ENCODE results near the gene ZNF791. TPM values are rescaled to one million over a fixed set of nuclear protein-coding genes. Genes with fewer than 3 reads are reported as not detected.
A peak's percentile ranks its signal among the peaks of the same experiment; 100 is the strongest.
"Not testable (repeated sequence)": the region's sequence is repeated elsewhere in the genome, so short reads cannot be mapped to it uniquely, and the experiment has no call there.

Gene ZNF791
- total RNA-seq (10 to 100 TPM; 20.7 to 33.4 TPM), polyA plus RNA-seq (10 to 100 TPM in 1 of 2 donors, 1 to 10 TPM in 1; 5.5 to 10.1 TPM)
- long read RNA-seq, donor 1, full-length matches to known transcripts = 6 of 2,702 reads
- long read RNA-seq, donor 1, partial matches to known transcripts = 2,696 of 2,702 reads
- long read RNA-seq, donor 1, other reads (novel, unspliced or antisense) = 0 of 2,702 reads
- long read RNA-seq, donor 2, full-length matches to known transcripts = 3 of 2,258 reads
- long read RNA-seq, donor 2, partial matches to known transcripts = 2,255 of 2,258 reads
- long read RNA-seq, donor 2, other reads (novel, unspliced or antisense) = 0 of 2,258 reads
- long read RNA-seq, donor 3, full-length matches to known transcripts = 1 of 54 reads
- long read RNA-seq, donor 3, partial matches to known transcripts = 53 of 54 reads
- long read RNA-seq, donor 3, other reads (novel, unspliced or antisense) = 0 of 54 reads
- long read RNA-seq, donor 4, full-length matches to known transcripts = 1 of 1 reads
- long read RNA-seq, donor 4, partial matches to known transcripts = 0 of 1 reads
- long read RNA-seq, donor 4, other reads (novel, unspliced or antisense) = 0 of 1 reads
- long read RNA-seq, donor 5, full-length matches to known transcripts = 3 of 17 reads
- long read RNA-seq, donor 5, partial matches to known transcripts = 14 of 17 reads
- long read RNA-seq, donor 5, other reads (novel, unspliced or antisense) = 0 of 17 reads

GRCh38 chr19:12610540-12611360 lies at the start of gene ZNF791, which contains the start of gene ZNF490:
TSS of gene ZNF791 (plus strand) at chr19:12610920. CDS start at chr19:12611080, 160 bp downstream.
TSS of gene ZNF490 (minus strand) at chr19:12610813. CDS start at chr19:12610680, 133 bp downstream.
- H3K4me3 ChIP-seq = peak within 1 kb of the TSS; percentile 91
- TF ChIP-seq, protein P1, sequence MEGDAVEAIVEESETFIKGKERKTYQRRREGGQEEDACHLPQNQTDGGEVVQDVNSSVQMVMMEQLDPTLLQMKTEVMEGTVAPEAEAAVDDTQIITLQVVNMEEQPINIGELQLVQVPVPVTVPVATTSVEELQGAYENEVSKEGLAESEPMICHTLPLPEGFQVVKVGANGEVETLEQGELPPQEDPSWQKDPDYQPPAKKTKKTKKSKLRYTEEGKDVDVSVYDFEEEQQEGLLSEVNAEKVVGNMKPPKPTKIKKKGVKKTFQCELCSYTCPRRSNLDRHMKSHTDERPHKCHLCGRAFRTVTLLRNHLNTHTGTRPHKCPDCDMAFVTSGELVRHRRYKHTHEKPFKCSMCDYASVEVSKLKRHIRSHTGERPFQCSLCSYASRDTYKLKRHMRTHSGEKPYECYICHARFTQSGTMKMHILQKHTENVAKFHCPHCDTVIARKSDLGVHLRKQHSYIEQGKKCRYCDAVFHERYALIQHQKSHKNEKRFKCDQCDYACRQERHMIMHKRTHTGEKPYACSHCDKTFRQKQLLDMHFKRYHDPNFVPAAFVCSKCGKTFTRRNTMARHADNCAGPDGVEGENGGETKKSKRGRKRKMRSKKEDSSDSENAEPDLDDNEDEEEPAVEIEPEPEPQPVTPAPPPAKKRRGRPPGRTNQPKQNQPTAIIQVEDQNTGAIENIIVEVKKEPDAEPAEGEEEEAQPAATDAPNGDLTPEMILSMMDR (IDR thresholded peaks at IDR 0.05; ENCODE audit: control extremely low read depth, extremely low read depth) = no peak
- peak; percentile 99 for ATAC-seq (ENCODE audit: insufficient read depth, low FRiP score)
- WGBS, 2 donors = 0% methylated on average over 61 of the region's 61 CpGs
- H3K27ac ChIP-seq (ENCODE audit: low read depth in 1 of 2, low read length in 1 of 2) = peak within 1 kb of the TSS; percentile 96 to 99
- peaks cover 2 to 19% (median 6%) of the 10 kb centered on the region in 4 donors for H3K36me3 ChIP-seq (ENCODE audit: control insufficient read depth in 4 of 4, insufficient read depth in 4 of 4, low read length in 4 of 4)
- DNase-seq = peak; percentile 98 to 99 (median 99)
- H3K27me3 ChIP-seq (ENCODE audit: control insufficient read depth in 3 of 3, insufficient read depth in 3 of 3, low read length in 2 of 3) = no peaks in the 10 kb centered on the region
- peak within 1 kb of the TSS; percentile 92 to 95 for H3K9ac ChIP-seq (ENCODE audit: insufficient read depth in 1 of 2, low read length in 2 of 2)
- H3K4me1 ChIP-seq (ENCODE audit: control insufficient read depth in 5 of 5, insufficient read depth in 5 of 5, low read length in 5 of 5) = peaks cover 0 to 12% (median 5%) of the 10 kb centered on the region in 5 donors
- no peaks in the 10 kb centered on the region for H3K9me3 ChIP-seq (ENCODE audit: control insufficient read depth in 4 of 4, insufficient read depth in 3 of 4, low read length in 3 of 4)

GRCh38 chr19:12564016-12564664 lies 46.6 kb upstream of the ZNF791 start:
- ATAC-seq (ENCODE audit: insufficient read depth, low FRiP score) (peak; percentile 97), DNase-seq (peak; percentile 84 to 89 (median 85))
- TF ChIP-seq, protein P1 (IDR thresholded peaks at IDR 0.05; ENCODE audit: control extremely low read depth, extremely low read depth) = peak; percentile 99
- H3K9me3 ChIP-seq (ENCODE audit: control insufficient read depth in 4 of 4, insufficient read depth in 3 of 4, low read length in 3 of 4) = no peaks in the 10 kb centered on the region
- 21 to 22% methylated on average over 19 of the region's 19 CpGs for WGBS, 2 donors
- no peaks in the 10 kb centered on the region for H3K36me3 ChIP-seq (ENCODE audit: control insufficient read depth in 4 of 4, insufficient read depth in 4 of 4, low read length in 4 of 4)
- H3K27ac ChIP-seq (ENCODE audit: low read depth in 1 of 2, low read length in 1 of 2) = no peak overlapping the region
- H3K4me1 ChIP-seq (ENCODE audit: control insufficient read depth in 5 of 5, insufficient read depth in 5 of 5, low read length in 5 of 5) = peaks cover 0 to 1% (median 0%) of the 10 kb centered on the region in 5 donors
- no peak overlapping the region for H3K4me3 ChIP-seq
- no peak overlapping the region for H3K9ac ChIP-seq (ENCODE audit: insufficient read depth in 1 of 2, low read length in 2 of 2)
- no peaks in the 10 kb centered on the region for H3K27me3 ChIP-seq (ENCODE audit: control insufficient read depth in 3 of 3, insufficient read depth in 3 of 3, low read length in 2 of 3)

DNA sequence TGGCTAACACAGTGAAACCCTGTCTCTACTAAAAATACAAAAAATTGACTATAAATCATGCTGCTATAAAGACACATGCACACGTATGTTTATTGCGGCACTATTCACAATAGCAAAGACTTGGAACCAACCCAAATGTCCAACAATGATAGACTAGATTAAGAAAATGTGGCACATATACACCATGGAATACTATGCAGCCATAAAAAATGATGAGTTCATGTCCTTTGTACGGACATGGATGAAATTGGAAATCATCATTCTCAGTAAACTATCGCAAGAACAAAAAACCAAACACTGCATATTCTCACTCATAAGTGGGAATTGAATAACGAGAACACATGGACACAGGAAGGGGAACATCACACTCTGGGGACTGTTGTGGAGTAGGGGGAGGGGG lies 44.3 kb upstream of the ZNF791 start:
- not testable (repeated sequence) for ATAC-seq (ENCODE audit: insufficient read depth, low FRiP score); H3K9me3 ChIP-seq (ENCODE audit: control insufficient read depth in 4 of 4, insufficient read depth in 3 of 4, low read length in 3 of 4); H3K27ac ChIP-seq (ENCODE audit: low read depth in 1 of 2, low read length in 1 of 2); H3K9ac ChIP-seq (ENCODE audit: insufficient read depth in 1 of 2, low read length in 2 of 2); H3K27me3 ChIP-seq (ENCODE audit: control insufficient read depth in 3 of 3, insufficient read depth in 3 of 3, low read length in 2 of 3); DNase-seq; H3K4me3 ChIP-seq; H3K4me1 ChIP-seq (ENCODE audit: control insufficient read depth in 5 of 5, insufficient read depth in 5 of 5, low read length in 5 of 5); H3K36me3 ChIP-seq (ENCODE audit: control insufficient read depth in 4 of 4, insufficient read depth in 4 of 4, low read length in 4 of 4)
- WGBS, 2 donors = 93 to 95% methylated on average over 5 of the region's 5 CpGs
